Eye (tissue), 1 donor: ENCODE data around the gene GNG13.

Source experiments
- DNase-seq: peaks from one replicate; pipeline ENCODE4 v3.0.0-alpha.2; 2015

The GNG13 gene

GRCh38 chr16:813204-813915 is 12.8 kb upstream of the GNG13 start:
- peak; percentile 70 for DNase-seq

- DNase-seq: no peak
Observed at GRCh38 chr16:808085-808386, 7.5 kb upstream of the GNG13 start.

GRCh38 chr16:807347-808084 is 7.0 kb upstream of the GNG13 start:
- DNase-seq: peak; percentile 95

GRCh38 chr16:805474-805873 is 4.9 kb upstream of the GNG13 start:
- DNase-seq: no peak

- DNase-seq: no peak
Observed at GRCh38 chr16:804193-805048, 3.9 kb upstream of the GNG13 start.

GRCh38 chr16:803754-804080 is 3.2 kb upstream of the GNG13 start:
- DNase-seq: no peak

GRCh38 chr16:802914-803753 is 2.6 kb upstream of the GNG13 start:
- peak; percentile 41 for DNase-seq

GRCh38 chr16:802461-802860 is 1.9 kb upstream of the GNG13 start:
- no peak for DNase-seq

GRCh38 chr16:801584-802363 is 1.2 kb upstream of the GNG13 start:
- no peak for DNase-seq

GRCh38 chr16:800834-801511 is 439 bp upstream of the GNG13 start:
- DNase-seq: no peak

GRCh38 chr16:799111-799947 is 1.2 kb downstream of the GNG13 start:
- DNase-seq: no peak

GRCh38 chr16:798666-799065 is 1.9 kb downstream of the GNG13 start:
- DNase-seq: no peak

GRCh38 chr16:797686-798085 is 2.8 kb downstream of the GNG13 start:
- no peak for DNase-seq

- DNase-seq: no peak
Observed at GRCh38 chr16:797120-797420, 3.5 kb downstream of the GNG13 start.

- no peak for DNase-seq
Observed at GRCh38 chr16:796296-797119, 4.0 kb downstream of the GNG13 start.

- DNase-seq: no peak
Observed at GRCh38 chr16:795580-796229, 4.8 kb downstream of the GNG13 start.

GRCh38 chr16:794853-795466 is 5.6 kb downstream of the GNG13 start:
- no peak for DNase-seq

- DNase-seq: peak; percentile 48
Observed at GRCh38 chr16:794091-794822, 6.3 kb downstream of the GNG13 start.
